T-cell (primary cell): ENCODE data around the gene KRT75. TPM values are rescaled to one million over a fixed set of nuclear protein-coding genes. Genes with fewer than 3 reads are reported as not detected.

Experiments used
- ATAC-seq, 4 experiments: fragments of 200-7000 bp in 3 of 4; fragments of 150-1000 bp in 1 of 4; cut with Tn5 transposase; replicated peaks in 1 of 4; 1 replicate in 3 of 4; 2 replicates in 1 of 4; pipeline ENCODE4 v1.10.0; 2021; ENCODE audit warnings: moderate library complexity in 3 of 4, mild to moderate bottlenecking in 2 of 4, moderate number of reproducible peaks in 1 of 4
- CTCF ChIA-PET, 2 donors: fragments of 300-600 bp; sonication (Branson Sonifier 250); formaldehyde crosslinking; loops; one replicate each; lab custom pipeline; 2022; ENCODE audit warnings: antibody characterized with exemption in 2 of 2; lab: Charles Lee
- POLR2A ChIA-PET, 2 donors: fragments of 300-600 bp; sonication (Branson Sonifier 250); formaldehyde crosslinking; loops; one replicate each; lab custom pipeline; 2022; ENCODE audit warnings: antibody characterized with exemption in 2 of 2; lab: Charles Lee
- DNase-seq, 35 experiments: peaks; one replicate each; pipeline versions ENCODE4 v3.0.0 to v3.0.0-alpha.2; 2013 to 2023
- H3K27ac ChIP-seq: one replicate; pipeline ENCODE4 v1.5.1; 2013; ENCODE audit warnings: low read length
- H3K27me3 ChIP-seq, 2 experiments: replicated peaks in 1 of 2; 1 replicate in 1 of 2; 2 replicates in 1 of 2; pipeline versions ENCODE4 v1.6.1 to v1.7.0; 2013; ENCODE audit warnings: low read length in 1 of 2, mixed read lengths in 1 of 2; ENCODE audit not compliant: control insufficient read depth in 2 of 2, insufficient read depth in 2 of 2; ENCODE audit errors: extremely low read depth in 1 of 2
- H3K36me3 ChIP-seq, 2 donors: 1 replicate in 1 of 2; 2 replicates in 1 of 2; pipeline versions ENCODE4 v1.6.1 to v1.7.0; 2013; ENCODE audit warnings: low read length in 1 of 2; ENCODE audit not compliant: control insufficient read depth in 2 of 2, insufficient read depth in 1 of 2; ENCODE audit errors: extremely low read depth in 1 of 2
- H3K4me1 ChIP-seq, 2 experiments: 1 replicate in 1 of 2; 2 replicates in 1 of 2; pipeline versions ENCODE4 v1.6.1 to v1.7.0; 2013; ENCODE audit warnings: low read length in 2 of 2, mixed read lengths in 1 of 2; ENCODE audit not compliant: insufficient read depth in 2 of 2, control insufficient read depth in 1 of 2; ENCODE audit errors: extremely low read depth in 1 of 2
- H3K4me3 ChIP-seq, 2 donors: 1 replicate in 1 of 2; 2 replicates in 1 of 2; pipeline versions ENCODE4 v1.5.1 to v1.7.0; 2013; ENCODE audit warnings: mild to moderate bottlenecking in 2 of 2, low read length in 1 of 2, moderate library complexity in 1 of 2; ENCODE audit not compliant: control insufficient read depth in 1 of 2; ENCODE audit errors: extremely low read depth in 1 of 2
- H3K9me3 ChIP-seq: 2 replicates; pipeline ENCODE4 v1.7.0; 2013
- H3K27ac Mint-ChIP-seq, 2 donors: one replicate each; pipeline ENCODE4 v1.8.0; 2020 to 2021; ENCODE audit warnings: mild to moderate bottlenecking in 2 of 2, mixed read lengths in 2 of 2
- H3K27me3 Mint-ChIP-seq, 2 donors: one replicate each; pipeline ENCODE4 v1.8.0; 2021 to 2022; ENCODE audit warnings: mixed read lengths in 2 of 2
- H3K36me3 Mint-ChIP-seq: one replicate; pipeline ENCODE4 v1.8.0; 2021; ENCODE audit warnings: mixed read lengths
- H3K4me1 Mint-ChIP-seq, 3 donors: one replicate each; pipeline ENCODE4 v1.8.0; 2020 to 2022; ENCODE audit warnings: mixed read lengths in 3 of 3, mild to moderate bottlenecking in 1 of 3
- H3K4me3 Mint-ChIP-seq, 3 donors: one replicate each; pipeline ENCODE4 v1.8.0; 2020 to 2022; ENCODE audit warnings: mild to moderate bottlenecking in 3 of 3, mixed read lengths in 3 of 3, moderate library complexity in 3 of 3
- H3K9me3 Mint-ChIP-seq, 3 donors: one replicate each; pipeline ENCODE4 v1.8.0; 2020 to 2022; ENCODE audit warnings: mixed read lengths in 3 of 3
- WGBS: methylation state at CpG from one replicate; pipeline ENCODE4 v1.1.5; 2013; ENCODE audit warnings: missing lambda C conversion rate; ENCODE audit not compliant: insufficient coverage; 5-methylcytosine and 5-hydroxymethylcytosine counted together
- total RNA-seq, 35 experiments: library from RNA in 6 of 35; stranded (reverse) in 6 of 35; fragments of 120-200 nt in 1 of 35; gene quantifications; one replicate each; pipeline versions ENCODE4 v1.2.1 to v1.2.4 and lab custom pipeline; 2013 to 2026

Gene KRT75
- total RNA-seq, 5 donors from 2014 or later (not counting 1 experiment from before 2014, with no cell fraction given): not detected

GRCh38 chr12:52464897-52465296, 30.7 kb upstream of the KRT75 start:
- Histone ChIP-seq H3K4me1 (no peaks in the 10 kb centered on the region), H3K36me3 (no peaks in the 10 kb centered on the region), H3K9me3 (no peaks in the 10 kb centered on the region), H3K27me3 (peaks cover 6% of the 10 kb centered on the region in 2 experiments), H3K27ac (no peak overlapping the region), H3K4me3 (no peak overlapping the region)
- Mint-ChIP-seq H3K36me3 (no peaks in the 10 kb centered on the region), H3K4me3 (no peak overlapping the region), H3K4me1 (no peaks in the 10 kb centered on the region), H3K9me3 (no peaks in the 10 kb centered on the region), H3K27me3 (peaks cover 18 to 30% of the 10 kb centered on the region in 2 donors), H3K27ac (no peak overlapping the region)
- no peak for ATAC-seq
- CTCF ChIA-PET: no interaction called here
- WGBS: 56% methylated on average over 1 of the region's 2 CpGs
- POLR2A ChIA-PET: no interaction called here
- no peak for DNase-seq

DNA sequence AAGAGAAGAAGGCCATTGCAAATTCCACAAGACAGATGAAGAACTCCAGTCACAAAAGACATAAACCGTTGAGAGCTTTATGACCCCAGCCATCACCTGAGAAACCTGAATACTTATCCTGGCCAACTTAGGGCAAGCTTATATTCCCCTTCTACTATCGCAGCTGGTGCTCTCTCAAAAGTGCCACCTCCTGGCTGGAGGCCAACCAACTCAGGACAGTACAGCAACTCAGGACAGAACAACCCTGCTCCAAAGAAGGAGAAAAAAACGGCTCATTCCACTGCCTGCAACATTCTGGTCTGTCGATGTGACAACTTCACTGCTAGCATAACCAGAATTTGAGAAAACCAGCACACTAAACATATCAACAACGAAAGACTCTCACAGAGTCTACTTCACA, 27.5 kb upstream of the KRT75 start:
- no peak for ATAC-seq
- ChIA-PET POLR2A (no interaction called here), CTCF (interaction anchor here in 1 of 2 donors (0.6 kb wide), 1 partner anchor 117 kb away, joined by 3 read pairs; no protein-coding TSS in a partner anchor)
- no peak overlapping the region for H3K4me3 ChIP-seq
- no peaks in the 10 kb centered on the region for H3K36me3 ChIP-seq
- H3K4me1 Mint-ChIP-seq: no peaks in the 10 kb centered on the region
- no peaks in the 10 kb centered on the region for H3K9me3 Mint-ChIP-seq
- no peak overlapping the region for H3K4me3 Mint-ChIP-seq
- no peak for DNase-seq
- peaks cover 6 to 18% of the 10 kb centered on the region in 2 donors for H3K27me3 Mint-ChIP-seq
- H3K27ac Mint-ChIP-seq: no peak overlapping the region
- 42% methylated on average over 2 of the region's 5 CpGs for WGBS
- H3K27ac ChIP-seq: no peak overlapping the region
- no peaks in the 10 kb centered on the region for H3K4me1 ChIP-seq
- H3K27me3 ChIP-seq: peaks cover 4 to 5% of the 10 kb centered on the region in 2 experiments
- no peaks in the 10 kb centered on the region for H3K36me3 Mint-ChIP-seq
- H3K9me3 ChIP-seq: no peaks in the 10 kb centered on the region

- Histone ChIP-seq H3K27ac (no peak overlapping the region), H3K4me3 (no peak overlapping the region), H3K27me3 (peaks cover 5 to 6% of the 10 kb centered on the region in 2 experiments), H3K9me3 (no peaks in the 10 kb centered on the region), H3K4me1 (peaks cover 0 to 4% of the 10 kb centered on the region in 2 experiments), H3K36me3 (no peaks in the 10 kb centered on the region)
- ChIA-PET POLR2A (no interaction called here), CTCF (no interaction called here)
- Mint-ChIP-seq H3K9me3 (no peaks in the 10 kb centered on the region), H3K27me3 (peaks cover 6 to 12% of the 10 kb centered on the region in 2 donors), H3K4me3 (no peak overlapping the region), H3K4me1 (peaks cover 0 to 14% (median 7%) of the 10 kb centered on the region in 3 donors), H3K27ac (no peak overlapping the region), H3K36me3 (no peaks in the 10 kb centered on the region)
- DNase-seq (no peak), ATAC-seq (no peak)
- 83% methylated on average over 3 of the region's 5 CpGs for WGBS
These were observed 24.7 kb upstream of the KRT75 start for GRCh38 chr12:52458861-52459260.

- H3K4me1 ChIP-seq: peaks cover 0 to 4% of the 10 kb centered on the region in 2 experiments
- peaks cover 3% of the 10 kb centered on the region in 2 donors for H3K27me3 Mint-ChIP-seq
- no peak for ATAC-seq
These were observed 21.6 kb upstream of the KRT75 start for GRCh38 chr12:52455821-52456220.

GRCh38 chr12:52454411-52455201, 20.4 kb upstream of the KRT75 start:
- ChIA-PET POLR2A (no interaction called here), CTCF (no interaction called here)
- no peak overlapping the region for H3K27ac ChIP-seq
- Mint-ChIP-seq H3K27ac (no peak overlapping the region), H3K4me1 (peaks cover 0 to 14% (median 7%) of the 10 kb centered on the region in 3 donors), H3K9me3 (no peaks in the 10 kb centered on the region), H3K27me3 (peaks cover 1 to 4% of the 10 kb centered on the region in 2 donors), H3K4me3 (no peak overlapping the region), H3K36me3 (no peaks in the 10 kb centered on the region)
- ATAC-seq (no peak), DNase-seq (no peak)
- no CpG with 5 or more reads among the region's 3 CpGs for WGBS
- no peaks in the 10 kb centered on the region for H3K9me3 ChIP-seq
- H3K4me3 ChIP-seq: no peak overlapping the region
- H3K36me3 ChIP-seq: no peaks in the 10 kb centered on the region
- peaks cover 3% of the 10 kb centered on the region in 2 experiments for H3K27me3 ChIP-seq
- peaks cover 0 to 4% of the 10 kb centered on the region in 2 experiments for H3K4me1 ChIP-seq

More at GRCh38 chr12:52455821-52456220, 21.6 kb upstream of the KRT75 start:
- DNase-seq: no peak
- CTCF ChIA-PET: no interaction called here
- H3K36me3 ChIP-seq: no peaks in the 10 kb centered on the region
- Mint-ChIP-seq H3K4me3 (no peak overlapping the region), H3K9me3 (no peaks in the 10 kb centered on the region), H3K27ac (no peak overlapping the region), H3K36me3 (no peaks in the 10 kb centered on the region), H3K4me1 (peaks cover 0 to 14% (median 7%) of the 10 kb centered on the region in 3 donors)
- H3K27me3 ChIP-seq: peaks cover 3 to 5% of the 10 kb centered on the region in 2 experiments
- H3K9me3 ChIP-seq: no peaks in the 10 kb centered on the region
- no peak overlapping the region for H3K4me3 ChIP-seq
- WGBS: no CpG with 5 or more reads among the region's 1 CpG
- POLR2A ChIA-PET: no interaction called here
- no peak overlapping the region for H3K27ac ChIP-seq

- ChIA-PET CTCF (no interaction called here), POLR2A (no interaction called here)
- 63% methylated on average over 1 of the region's 6 CpGs for WGBS
- H3K4me3 ChIP-seq: no peak within 1 kb of the TSS
- H3K4me3 Mint-ChIP-seq: no peak within 1 kb of the TSS
- H3K9me3 Mint-ChIP-seq: no peaks in the 10 kb centered on the region
- H3K4me1 ChIP-seq: peaks cover 0 to 4% of the 10 kb centered on the region in 2 experiments
- no peaks in the 10 kb centered on the region for H3K36me3 Mint-ChIP-seq
- no peak for ATAC-seq
- peaks cover 1 to 7% of the 10 kb centered on the region in 2 donors for H3K27me3 Mint-ChIP-seq
- H3K9me3 ChIP-seq: no peaks in the 10 kb centered on the region
- no peak for DNase-seq
- H3K36me3 ChIP-seq: no peaks in the 10 kb centered on the region
- peaks cover 0 to 3% of the 10 kb centered on the region in 2 experiments for H3K27me3 ChIP-seq
- no peak within 1 kb of the TSS for H3K27ac Mint-ChIP-seq
- H3K4me1 Mint-ChIP-seq: peaks cover 0 to 14% (median 7%) of the 10 kb centered on the region in 3 donors
- H3K27ac ChIP-seq: no peak within 1 kb of the TSS
These were observed 17.9 kb upstream of the KRT75 start, which contains the start of gene KRT6B for GRCh38 chr12:52452101-52452500. Gene KRT6B, minus strand, starts transcription at chr12:52452146. Its CDS starts 68 bp downstream, at chr12:52452078.
